WI38 (cell line): ENCODE results near the gene POMT2.

Experiments
- H3K4me3 ChIP-seq: 2 replicates; pipeline ENCODE4 v1.5.1; 2011; ENCODE audit warnings: low read depth, mild to moderate bottlenecking, control low read depth, low read length
- TF ChIP-seq, protein P1 (sequence below): IDR thresholded peaks from 2 replicates; pipeline ENCODE4 v1.5.1; 2012; ENCODE audit warnings: low read depth, mild to moderate bottlenecking, control low read depth, low read length

The POMT2 gene

GRCh38 chr14:77251870-77252269 lies 68.8 kb downstream of the POMT2 start:
- no peak overlapping the region for H3K4me3 ChIP-seq
- TF ChIP-seq, protein P1, sequence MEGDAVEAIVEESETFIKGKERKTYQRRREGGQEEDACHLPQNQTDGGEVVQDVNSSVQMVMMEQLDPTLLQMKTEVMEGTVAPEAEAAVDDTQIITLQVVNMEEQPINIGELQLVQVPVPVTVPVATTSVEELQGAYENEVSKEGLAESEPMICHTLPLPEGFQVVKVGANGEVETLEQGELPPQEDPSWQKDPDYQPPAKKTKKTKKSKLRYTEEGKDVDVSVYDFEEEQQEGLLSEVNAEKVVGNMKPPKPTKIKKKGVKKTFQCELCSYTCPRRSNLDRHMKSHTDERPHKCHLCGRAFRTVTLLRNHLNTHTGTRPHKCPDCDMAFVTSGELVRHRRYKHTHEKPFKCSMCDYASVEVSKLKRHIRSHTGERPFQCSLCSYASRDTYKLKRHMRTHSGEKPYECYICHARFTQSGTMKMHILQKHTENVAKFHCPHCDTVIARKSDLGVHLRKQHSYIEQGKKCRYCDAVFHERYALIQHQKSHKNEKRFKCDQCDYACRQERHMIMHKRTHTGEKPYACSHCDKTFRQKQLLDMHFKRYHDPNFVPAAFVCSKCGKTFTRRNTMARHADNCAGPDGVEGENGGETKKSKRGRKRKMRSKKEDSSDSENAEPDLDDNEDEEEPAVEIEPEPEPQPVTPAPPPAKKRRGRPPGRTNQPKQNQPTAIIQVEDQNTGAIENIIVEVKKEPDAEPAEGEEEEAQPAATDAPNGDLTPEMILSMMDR = no peak

GRCh38 chr14:77250927-77251326 lies 69.8 kb downstream of the POMT2 start:
- TF ChIP-seq, protein P1 = no peak
- no peak overlapping the region for H3K4me3 ChIP-seq

DNA sequence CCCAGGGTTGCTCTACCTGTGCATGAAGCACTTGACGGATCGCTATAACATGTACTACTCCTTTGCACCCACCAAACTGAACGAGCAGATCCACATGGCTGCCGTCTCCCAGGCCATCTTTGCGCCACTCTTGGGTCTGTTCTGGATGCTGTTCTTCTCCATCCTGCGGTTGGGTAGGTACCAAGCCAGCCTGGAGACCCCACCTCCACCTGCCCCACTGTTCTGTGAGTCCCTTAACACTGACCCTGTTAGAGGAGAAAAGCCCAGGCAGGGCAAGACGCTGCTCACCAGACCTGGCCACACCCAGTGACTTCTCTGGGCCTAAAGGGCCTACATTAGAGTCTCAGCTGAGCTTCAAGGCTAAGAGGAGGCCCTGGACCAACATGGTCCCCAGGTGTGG lies 71.4 kb downstream of the POMT2 start:
- H3K4me3 ChIP-seq = no peak overlapping the region
- TF ChIP-seq, protein P1 = no peak

DNA sequence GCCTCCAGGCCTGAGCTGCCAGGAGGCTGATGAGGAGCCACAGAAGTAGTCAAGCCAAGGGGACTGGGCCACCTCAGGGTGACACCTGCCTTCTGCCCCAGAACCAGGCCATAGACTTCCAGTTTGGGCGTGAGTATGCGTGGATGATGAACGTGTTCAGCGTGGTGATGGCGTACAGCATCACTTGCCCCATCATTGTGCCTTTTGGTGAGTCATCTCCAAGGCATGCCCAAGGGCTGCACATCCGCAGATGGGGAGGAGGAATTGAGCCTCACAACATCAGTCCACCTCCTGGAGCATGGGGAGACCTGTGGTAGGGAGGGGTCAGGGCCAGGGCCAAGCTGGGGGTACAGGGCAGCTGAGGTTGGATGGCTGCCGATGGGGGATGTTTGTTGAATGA lies 72.0 kb downstream of the POMT2 start:
- H3K4me3 ChIP-seq = no peak overlapping the region
- TF ChIP-seq, protein P1 = no peak

GRCh38 chr14:77246784-77247183 lies 73.9 kb downstream of the POMT2 start:
- TF ChIP-seq, protein P1 = no peak
- no peak overlapping the region for H3K4me3 ChIP-seq

GRCh38 chr14:77245820-77246219 lies 74.9 kb downstream of the POMT2 start:
- no peak overlapping the region for H3K4me3 ChIP-seq
- TF ChIP-seq, protein P1 = no peak

- TF ChIP-seq, protein P1 = no peak
- H3K4me3 ChIP-seq = no peak overlapping the region
Observed at GRCh38 chr14:77243853-77244252, 76.8 kb downstream of the POMT2 start.
